ENCODE data around the gene SLC9A9.

Gene SLC9A9

DNA sequence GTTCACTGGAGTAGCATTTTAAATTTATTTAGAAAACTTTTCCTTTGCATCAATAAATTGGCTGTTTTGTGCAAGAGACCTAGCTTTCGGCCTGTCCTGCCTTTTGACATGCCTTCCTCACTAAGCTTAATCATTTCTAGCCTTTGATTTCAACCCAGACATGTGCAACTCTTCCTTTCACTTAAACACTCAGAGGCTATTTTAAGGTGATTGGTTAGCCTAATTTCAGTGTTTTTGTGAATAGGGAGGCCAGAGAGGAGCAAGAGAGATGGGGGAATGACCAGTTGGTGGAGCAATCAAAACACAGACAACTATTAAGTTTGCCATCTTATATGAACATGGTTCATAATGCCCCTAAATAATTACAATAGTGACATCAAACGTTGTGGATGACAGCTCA is 333.4 kb downstream of the SLC9A9 start:
- no peak for DNase-seq

DNA sequence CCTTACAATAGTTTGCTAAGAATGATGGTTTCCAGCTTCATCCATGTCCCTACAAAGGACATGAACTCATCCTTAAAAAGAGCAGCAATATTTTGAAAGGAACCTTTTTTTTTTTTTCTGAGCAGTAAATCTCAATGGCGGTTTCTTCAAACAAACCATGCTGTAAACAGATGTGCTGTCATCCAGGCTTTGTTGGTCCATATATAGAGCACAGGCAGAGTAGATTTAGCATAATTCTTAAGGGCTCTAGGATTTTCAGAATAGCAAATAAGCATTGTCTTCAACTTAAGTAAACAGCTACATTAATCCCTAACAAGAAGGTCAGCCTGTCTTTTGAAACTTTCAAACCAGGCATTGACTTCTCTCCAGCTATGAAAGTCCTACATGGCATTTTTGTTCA is 334.2 kb downstream of the SLC9A9 start:
- DNase-seq: no peak

DNA sequence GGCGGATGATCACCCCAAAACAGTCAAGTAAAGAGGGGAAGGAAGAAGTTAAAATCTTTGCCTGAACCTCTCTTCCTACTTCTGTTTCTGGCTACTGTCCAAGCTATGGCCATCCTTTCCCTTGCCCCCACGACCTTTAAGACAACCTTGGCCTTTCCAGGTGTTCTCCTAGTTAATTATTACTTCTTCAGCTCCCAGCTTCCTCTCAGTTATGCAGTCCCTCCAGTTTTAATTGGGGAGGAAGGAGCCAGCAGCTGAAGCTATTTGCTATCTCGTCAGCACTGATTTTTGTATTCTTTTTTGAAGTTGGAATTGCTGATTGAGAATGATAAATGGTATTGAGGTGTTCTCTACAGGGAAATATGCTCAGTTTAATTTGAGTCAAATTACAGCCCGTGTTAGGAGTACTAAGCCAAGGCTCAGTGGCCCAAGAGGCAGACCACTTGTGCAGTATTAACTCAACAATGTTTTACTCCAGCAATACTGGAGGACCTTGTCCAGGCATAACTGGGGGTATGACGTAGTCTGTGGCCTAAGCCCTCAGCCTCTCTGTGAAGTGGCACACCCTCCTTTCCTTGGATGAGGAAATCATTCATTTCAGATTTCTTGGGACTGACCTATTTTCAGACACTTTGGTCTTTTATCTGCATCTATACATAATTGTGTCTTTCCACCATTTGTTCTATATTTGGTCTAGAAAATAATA is 336.9 kb downstream of the SLC9A9 start:
- DNase-seq: no peak

DNA sequence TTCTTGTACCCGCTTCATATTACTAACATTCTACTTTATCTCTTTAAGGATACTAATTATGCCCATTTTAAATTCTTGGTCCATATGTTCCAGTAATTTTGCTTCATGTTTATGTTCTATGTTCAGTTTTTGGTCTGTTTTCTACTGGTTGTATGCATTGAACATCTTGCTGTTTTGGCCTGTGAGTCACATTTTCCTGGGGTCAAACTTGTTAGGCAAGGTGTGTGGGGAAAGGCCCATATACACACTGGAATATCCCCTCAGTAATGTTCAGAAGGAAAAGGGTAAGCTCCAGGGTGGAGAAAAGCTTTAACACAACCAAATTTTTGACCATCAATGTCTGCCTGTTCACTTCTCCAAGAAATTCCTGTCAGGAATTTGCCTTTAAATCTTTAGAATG is 337.7 kb downstream of the SLC9A9 start:
- DNase-seq: no peak

DNA sequence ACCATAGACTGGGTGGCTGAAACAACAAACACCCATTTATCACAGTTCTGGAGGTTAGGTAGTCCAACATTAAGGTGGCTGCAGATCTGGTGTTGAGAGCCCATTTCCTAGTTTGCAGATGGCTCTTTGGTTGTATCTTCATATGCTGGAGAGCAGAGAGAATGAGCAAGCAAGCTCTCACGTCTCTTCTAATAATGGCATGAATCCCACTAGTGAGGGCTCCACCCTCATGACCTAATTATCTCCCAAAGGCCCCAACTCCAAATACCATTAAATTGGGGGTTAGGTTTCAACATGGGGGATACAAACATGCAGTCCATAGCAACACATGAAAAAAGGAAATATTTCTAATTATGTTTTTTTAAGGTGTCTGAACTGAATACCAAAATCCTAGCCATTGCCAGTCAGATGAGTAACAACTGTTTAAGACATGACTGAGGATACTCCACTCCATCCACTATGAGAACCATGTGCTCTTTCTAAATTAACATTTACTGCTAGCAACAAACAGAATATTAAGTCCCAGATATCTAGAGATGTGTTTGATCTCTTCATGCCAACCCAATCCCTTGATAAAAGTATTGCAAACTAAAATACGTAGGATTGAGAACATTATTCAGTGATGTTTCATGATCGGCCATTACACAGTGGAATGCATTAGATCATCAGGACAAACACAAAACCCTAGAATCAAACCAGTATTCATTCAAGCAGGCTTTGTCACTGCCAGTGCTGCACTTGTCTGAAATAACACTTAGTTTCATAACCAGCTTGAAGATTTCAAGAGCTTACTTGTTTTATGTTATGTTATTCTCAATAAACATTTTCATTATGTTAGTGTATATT is 340.3 kb downstream of the SLC9A9 start:
- no peak for DNase-seq

DNA sequence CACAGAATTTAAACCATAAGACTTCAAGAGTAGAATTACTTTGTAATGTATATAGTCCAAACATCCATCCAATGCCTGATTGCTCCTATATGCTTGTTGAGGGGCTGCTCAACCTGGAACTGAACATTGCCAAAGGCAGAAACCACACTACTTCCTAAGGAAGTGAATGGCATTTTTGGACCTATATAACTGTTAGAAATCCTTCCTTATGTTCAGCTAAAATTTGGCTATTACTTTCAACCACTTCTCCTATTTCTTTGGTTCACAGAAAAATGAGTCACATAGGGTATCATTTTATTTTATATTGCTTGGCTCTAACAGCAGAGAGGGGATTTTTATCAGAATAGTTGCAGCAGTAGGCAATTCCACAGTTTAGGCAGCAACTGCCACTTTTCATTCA is 342.1 kb downstream of the SLC9A9 start:
- DNase-seq: no peak

DNA sequence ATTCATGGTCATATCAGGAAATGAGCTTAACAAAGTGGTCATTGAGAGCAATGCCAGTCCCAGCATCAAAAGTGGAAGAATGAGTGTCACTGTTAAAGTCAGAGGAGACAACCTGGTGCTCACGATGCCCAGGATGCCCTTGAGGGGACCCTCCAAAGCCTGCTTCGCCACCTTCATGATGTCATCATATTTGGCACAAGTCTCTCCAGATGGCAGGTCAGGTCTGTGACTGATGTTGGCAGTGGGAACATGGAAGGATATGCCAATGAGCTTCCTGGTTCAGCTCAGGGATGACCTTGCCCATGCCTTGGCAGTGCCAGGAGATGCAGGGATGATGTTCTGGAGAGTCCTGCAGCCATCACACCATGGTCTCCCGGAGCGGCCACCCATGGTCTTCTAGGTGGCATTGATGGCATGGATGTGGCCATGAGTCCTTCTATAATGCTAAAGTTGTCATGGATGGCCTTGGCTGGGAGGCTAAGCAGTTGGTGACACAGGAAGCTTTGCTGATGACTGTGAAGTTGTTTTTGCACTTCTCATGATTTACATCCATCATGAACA is 344.9 kb downstream of the SLC9A9 start:
- DNase-seq: no peak

DNA sequence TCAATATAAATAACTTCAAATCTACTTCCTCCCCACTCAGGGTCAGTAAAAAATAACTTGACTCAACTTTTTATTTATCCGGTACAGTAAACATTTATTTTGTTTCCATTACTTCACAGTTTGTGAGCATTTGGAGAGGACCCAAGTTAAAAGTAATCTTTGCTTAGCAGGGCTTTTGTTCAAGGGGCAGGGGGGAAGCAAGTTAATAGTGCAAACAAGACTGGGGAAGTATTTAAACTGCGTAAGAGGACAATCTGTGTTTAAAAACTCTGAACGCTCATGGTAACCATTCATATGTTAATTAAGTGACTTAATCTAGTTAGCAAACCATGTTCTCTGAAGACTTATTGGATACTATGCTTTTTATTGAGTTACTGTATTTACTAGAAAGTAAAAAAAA is 346.2 kb downstream of the SLC9A9 start:
- DNase-seq: no peak

DNA sequence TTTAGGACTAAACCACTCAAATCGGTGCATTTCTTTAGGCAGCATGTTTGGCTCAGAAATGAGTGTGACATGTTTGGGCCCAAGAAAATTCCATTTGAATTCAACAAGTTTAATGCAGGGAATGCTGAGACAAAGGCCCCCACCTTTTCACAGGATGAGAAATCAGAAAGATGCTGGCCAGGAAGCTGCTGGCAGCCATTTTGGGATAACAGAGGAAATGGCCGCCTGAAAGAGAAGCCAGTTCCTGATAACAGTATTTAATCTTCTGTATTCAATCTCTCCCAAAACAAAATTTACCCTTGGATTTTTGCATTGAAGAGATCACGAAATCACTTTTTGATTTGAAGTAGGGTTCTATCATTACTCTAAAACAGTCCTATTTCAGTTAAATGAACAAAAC is 350.9 kb downstream of the SLC9A9 start:
- DNase-seq: no peak

DNA sequence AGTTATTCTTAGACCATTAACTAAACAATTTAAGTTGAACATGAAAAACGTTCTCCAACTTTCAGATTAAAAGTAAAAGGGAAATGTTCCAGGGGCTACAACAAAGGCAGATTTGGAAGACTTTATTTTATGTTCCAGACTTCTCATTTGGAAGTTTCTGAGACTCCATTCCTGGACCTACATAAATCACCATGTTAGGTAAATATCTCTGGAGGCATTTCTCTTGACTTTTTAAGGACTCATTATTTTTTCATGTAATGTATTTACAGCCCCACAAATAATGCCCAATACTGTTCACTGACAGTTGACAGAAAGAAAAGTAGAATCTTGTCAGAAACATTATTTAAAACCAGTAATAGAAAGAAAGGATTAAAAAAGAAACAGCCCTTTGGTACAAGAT is 352.1 kb downstream of the SLC9A9 start:
- no peak for DNase-seq

DNA sequence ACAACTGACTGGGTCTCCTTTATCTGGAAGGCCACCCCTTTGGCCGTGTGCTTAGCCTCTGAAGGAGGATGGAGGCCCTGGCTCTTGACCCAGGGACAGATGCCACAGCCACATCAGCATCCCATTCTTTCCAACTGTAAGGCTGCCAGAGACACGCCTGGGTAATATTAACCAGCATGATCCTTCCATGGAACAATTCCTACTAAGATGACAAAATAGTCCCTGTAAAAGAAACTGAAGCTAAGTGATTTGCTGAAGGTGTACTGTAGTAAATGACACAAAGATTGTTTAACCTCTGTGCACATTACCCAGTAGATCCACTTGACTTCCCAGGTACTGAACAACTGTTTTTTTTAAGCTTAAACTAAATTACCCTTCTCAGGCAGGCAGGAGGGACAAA is 352.7 kb downstream of the SLC9A9 start:
- no peak for DNase-seq

DNA sequence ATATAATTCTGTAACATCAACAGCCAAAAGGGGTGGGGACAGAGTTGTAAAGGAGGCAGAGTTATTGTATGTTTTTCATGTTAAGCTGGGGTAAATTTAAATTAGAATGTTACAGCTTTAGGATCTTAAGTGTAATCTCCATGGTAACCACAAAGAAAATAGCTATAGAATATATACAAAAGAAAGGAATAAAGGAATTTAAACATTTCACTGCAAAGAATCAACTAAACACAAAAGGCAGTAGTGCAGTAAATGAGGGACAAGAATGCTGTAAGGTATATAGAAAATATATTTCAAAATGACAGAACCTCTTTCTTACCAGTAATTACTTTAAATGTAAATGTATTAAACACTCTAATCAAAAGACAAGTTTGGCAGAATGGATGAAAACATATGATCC is 361.7 kb downstream of the SLC9A9 start:
- DNase-seq: no peak

DNA sequence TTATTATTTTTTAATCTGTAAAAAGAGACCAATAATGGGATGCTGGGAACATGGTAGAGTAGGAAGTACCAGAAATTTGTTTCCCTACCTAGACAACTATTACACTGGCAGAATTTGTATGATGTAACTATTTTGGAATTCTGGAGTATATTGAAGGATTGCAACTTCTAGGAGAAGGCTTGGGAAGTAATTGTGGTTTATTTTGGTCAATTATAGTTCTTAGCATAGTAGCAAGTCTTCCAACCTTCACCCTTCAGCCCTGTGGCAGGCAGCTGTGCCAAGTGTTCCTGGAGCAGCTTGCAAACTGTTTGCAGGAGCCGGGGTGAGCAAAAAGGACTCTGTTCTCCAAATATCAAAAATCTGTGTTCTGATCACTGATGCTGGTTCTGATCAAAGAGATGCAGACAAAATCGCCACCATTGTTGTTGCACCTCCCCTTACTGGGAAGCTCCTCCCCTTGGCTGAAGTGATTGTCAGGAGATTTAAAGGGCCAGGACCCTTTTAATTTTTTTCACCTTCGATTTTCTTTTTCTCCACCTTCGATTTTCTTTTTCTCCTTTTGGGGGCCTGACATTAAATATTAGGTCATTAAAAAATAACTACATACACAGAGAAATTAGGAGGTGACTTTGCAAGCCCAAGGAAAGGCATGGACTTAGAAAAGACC is 363.3 kb downstream of the SLC9A9 start:
- DNase-seq: no peak

DNA sequence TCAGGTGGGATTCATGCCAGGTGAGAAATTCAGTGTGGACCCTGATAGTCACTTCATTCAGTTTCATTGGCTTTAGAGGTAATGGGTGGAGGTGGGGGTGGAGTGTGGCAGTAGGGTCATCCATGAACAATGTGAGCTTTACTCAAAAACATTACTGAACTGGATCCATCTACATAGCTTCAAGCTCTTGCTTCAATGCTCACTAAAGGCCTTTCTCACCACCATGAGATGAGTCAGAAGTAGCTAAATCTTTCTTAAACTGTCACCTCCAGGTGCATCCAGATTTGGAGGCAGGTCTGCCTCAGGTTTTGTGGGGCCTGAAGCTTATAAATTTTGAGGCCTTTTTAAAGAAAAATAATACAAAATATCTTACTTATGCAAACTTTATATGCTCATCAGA is 365.1 kb downstream of the SLC9A9 start:
- DNase-seq: no peak

DNA sequence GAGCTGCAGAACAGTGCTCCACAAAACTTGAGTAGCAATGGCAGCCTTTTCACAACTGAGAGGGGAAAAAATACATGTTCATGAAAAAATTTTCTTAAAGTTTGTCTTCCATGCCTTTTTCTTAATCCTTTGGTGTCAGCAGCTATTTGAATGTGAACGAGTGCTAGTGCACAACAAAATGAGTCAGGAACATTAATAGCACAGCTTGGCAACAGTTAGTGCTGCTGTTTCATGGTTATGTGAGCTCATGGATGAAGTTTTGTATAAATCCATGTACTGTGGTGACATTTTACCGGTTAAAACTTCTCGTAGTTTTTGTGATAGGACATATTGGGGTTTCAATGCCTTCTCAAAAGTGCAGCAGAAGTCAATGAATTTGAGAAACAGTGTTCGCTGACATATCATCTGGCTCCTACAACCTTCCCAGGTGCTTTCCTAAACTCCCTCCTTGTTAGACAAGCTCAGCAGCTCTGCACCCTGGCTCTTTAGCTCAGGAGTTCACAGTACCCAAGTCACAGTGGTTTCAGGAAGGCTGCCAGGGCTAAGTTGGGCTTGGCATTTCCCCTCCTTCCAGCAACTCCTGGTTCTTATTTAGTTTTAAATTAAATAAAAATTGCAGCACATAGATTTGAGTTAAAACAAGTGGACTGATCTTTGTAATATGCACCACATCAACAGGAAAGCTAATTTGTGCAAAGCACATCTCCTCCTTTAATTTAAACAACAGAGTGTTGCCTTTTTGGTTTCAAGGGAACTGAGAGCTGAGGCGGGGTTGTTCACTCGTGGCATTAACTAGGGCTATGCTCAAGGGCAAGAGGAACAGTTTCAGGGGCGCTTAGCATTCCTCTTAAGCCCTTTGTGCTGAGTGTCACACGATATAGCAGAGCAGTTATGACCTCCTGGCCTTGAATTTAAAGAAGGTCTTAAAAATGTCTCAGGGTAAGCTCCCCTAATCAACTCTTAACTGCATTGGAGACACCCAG is 365.9 kb downstream of the SLC9A9 start:
- DNase-seq: no peak

DNA sequence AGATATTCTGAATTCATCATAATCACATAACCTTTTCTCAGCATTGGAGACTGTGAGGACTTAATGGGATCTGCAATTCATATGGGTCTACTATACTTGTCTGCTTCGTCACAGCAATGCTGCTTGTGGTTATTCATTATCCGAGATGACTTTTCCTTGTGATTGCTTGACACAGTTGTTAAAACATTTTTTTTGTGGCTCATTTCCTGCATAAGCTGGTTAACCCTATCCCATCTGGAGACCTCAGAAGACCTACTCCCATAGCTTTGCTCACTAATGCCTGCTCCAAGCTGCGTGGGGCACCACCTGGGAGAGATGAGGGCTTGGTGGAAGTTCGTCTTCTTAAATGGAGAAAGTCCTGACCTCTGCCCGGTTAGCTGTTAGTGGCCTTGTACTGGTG is 367.9 kb downstream of the SLC9A9 start:
- DNase-seq: no peak

DNA sequence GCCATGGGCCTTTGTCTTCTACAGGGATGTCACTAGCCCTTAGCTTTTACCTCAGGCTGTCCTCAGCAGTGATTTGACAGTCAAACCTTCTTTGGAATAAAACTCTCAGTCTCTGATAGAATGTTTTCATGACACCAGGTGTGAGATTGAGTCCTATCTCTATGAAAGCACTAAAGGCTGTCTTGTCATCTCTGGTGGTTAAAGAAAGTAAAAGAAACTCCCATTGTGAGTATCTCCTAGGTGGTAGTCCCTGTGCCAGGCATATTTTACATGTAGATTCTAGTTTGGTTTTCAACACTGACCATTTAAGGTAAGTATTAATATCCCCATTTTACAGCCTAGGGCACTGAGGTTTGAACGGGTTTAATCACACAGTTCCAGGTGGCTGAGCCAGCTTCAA is 368.5 kb downstream of the SLC9A9 start:
- DNase-seq: no peak

DNA sequence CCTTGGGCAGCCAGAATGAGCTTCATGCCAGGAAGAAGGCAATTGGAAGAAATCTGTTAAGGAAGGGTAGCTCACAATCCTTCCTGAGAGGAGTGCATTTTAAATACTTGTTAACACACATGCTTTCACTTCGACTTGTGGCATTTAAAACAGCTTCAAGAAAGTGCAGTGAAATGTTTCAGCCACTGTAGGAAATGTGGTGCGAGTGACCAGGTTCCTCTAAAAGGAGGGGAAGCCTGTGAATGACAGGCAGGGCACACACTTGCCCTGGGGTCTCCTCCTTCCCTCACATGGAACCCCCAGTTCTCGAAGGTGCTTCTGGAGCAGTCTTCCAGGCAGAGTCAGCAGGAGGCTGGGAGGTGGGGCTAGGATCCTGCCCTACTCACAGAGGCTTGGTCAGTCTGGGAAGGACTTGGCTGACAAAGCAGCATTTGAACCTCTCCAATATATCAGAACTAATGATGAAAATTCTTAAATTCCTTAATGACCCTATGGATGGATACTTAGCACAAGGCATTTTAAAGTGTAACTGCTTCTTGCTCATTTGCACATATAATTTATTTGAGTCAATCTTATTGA is 370.1 kb downstream of the SLC9A9 start:
- DNase-seq: no peak

DNA sequence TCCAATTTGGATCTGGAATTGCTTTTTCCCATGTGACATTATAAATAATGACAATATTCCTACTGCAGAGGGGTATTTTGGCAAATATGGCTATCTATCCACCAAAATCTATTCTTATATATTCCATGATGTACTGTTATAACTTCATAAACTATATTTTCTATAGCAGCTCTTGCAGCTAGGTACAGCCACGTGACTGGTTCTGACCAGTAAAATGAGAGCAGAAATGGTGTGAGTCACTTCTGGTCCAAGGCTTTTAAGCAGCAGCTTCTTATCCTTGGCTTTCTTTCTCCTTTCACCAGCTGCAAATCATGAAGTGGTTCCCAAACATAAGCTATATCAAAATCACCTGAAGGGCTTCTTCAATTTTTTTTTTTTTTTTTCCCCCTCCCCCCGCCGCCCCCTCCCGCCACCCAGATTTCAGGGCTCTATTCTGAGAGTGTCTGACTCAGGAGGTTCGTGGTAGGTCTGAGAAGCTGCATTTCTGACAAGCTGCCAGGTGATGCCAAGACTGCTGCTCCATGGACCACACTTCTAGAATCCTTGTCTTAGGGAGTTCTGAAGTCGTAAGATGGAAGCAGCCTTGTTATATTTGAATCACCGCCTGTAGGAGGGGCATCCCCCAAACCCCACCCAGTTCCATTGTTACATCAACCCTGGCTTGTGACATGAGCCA is 371.2 kb downstream of the SLC9A9 start:
- DNase-seq: no peak

DNA sequence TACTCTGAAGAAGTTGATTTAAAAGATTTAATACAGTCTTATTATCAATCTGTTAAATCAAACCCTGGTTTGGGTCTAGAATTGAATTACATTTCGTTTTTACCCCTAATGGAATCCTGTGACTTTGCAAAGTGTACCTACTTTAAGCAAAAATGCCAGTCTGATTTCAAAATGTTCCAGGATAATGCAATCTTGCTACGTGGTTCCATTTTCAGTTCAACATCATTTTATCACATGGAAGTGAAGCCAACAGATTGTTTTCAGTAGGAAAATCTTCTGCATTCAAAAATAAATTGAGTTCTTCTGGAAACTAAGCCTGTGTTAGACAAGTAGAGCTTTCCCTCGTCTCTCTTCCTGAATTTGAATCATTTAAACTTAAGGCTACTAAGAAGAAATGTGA is 372.3 kb downstream of the SLC9A9 start:
- no peak for DNase-seq
